DMS153 (cell line): Measurements from ENCODE around the gene STK11.
A peak's percentile ranks its signal among the peaks of the same experiment; 100 is the strongest.

Experiments
- DNase-seq: peaks from one replicate; lab custom pipeline; 2025; lab: John Stamatoyannopoulos, UW

STK11 gene

DNA sequence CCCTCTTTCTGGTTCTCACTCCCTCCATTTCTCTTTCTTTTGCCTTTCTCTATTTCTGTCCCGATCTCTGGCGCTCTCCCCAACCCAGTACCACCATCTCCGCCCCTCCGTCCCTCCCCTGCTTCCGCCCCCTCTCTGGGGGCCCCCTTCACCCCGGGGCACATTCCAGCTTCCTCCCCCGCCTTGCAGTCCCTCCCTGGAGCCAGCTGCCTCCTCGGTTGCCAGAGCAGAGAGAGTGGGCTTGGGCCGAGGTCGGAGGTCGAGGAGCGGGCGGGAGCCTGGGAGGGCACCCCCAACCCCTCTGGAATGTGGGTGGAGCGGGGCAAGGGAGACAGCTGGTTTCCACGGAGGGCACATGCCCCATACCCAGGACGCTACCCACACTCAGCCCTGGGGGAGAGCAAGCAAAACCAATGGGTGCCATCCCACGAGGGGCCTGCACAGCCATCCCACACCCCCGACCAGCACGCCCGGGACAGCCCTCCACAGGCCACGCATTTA, 57.1 kb downstream of the STK11 start:
- no peak for DNase-seq

- DNase-seq, result no peak
Measured at GRCh38 chr19:1263188-1263587, 57.6 kb downstream of the STK11 start.

- no peak for DNase-seq
Measured at GRCh38 chr19:1264801-1265614, 59.4 kb downstream of the STK11 start.

DNA sequence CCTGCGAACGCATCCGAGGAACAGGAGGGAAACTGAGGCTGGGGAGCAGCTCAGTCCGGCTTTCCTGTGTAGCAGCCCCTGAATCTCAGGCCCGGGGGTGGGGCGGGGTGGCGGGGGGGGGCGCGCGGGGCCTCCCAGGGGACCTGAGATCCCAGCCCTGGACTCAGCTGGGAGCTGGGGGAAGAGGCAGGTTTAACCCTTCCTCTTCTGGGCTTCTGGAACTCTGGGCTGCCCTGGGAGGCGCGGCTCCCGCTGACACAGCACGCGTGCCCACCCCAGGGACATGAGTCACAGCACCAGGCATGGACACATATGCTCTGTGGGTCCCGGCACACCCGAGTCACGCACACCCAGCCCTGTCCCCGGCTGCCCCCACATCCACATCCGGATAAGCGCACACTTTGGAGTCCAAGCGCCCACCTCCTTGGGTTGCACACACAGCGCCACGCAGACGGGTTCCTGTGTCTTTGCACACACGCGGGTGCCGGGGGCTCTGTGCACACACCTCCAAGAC, 60.1 kb downstream of the STK11 start:
- DNase-seq, result no peak

GRCh38 chr19:1266129-1266915, 60.7 kb downstream of the STK11 start:
- no peak for DNase-seq

DNA sequence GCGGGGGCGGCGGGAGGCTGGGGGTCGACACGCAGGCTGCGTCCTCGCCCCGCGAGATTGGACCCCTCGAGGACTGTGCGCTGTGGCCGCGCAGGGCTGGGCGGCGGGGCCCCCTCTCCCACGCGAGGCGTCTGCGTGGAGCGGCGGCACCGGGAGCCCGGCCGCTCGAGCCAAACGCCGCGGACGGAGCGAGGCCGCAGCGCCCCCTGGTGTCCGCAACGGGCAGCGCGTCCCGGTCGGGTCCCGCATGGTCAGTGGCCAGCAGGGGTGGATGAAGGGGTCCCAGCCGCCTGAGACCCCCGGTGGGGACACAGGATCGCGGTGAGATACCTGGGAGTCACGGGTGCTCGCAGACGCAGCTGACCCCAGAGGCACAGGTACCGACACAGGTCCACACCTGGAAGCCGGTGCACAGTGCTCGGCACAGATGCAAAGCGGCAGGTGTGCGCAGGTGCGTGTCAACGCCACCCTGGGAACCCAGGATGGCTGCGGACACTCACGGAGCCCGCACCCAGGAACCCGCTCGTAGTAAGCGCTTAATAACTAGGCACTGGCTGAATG, 61.4 kb downstream of the STK11 start:
- DNase-seq, result no peak

DNA sequence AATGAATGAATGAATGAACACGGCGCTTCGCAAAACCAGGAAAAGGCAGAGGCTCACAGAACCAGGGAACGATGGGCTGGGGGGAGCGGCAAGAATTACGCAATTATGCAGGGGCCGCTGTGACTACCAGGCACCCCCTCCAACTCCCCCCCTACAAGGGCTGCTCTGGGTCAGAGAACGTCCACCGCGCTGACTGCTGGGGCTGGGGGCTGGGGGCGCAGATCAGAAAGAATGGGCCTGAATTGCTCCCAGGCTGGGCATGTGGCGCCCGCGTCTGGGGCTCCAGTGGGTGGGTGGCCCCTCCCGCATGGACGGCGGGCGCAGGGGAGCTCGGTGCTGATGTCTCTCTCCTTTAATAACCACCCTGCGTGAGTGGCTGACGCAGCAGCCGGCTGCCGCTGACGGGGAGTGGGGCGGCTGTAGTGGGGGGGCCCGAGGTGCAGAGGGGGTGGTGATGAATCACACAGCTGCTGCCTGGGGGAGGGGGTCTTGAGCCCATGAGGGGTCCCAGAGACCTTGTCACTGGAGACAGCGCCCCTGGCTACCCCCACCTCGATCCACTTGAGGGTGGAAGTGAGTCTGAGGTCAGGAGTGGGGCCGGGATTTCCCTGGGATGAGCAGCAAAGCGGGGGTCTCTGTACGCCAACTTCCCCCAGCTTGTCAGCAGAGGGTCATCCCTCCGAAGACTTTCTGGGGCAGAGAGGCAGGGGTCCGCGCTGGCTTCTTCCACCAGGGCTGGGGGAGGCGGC, 62.1 kb downstream of the STK11 start:
- DNase-seq, result no peak

- no peak for DNase-seq
Measured at GRCh38 chr19:1268226-1269064, 62.9 kb downstream of the STK11 start.

GRCh38 chr19:1269065-1269477, 63.5 kb downstream of the STK11 start, which contains the start of gene CIRBP:
CIRBP (plus strand) TSS chr19:1269332; CDS start chr19:1270934, 1,602 bp downstream.
- DNase-seq, result peak; percentile 90

- peak; percentile 41 for DNase-seq
Measured at GRCh38 chr19:1269478-1270212, 64.1 kb downstream of the STK11 start.

- no peak for DNase-seq
Measured at GRCh38 chr19:1270213-1270853, 64.8 kb downstream of the STK11 start.

GRCh38 chr19:1270854-1271527, 65.4 kb downstream of the STK11 start:
- no peak for DNase-seq

- DNase-seq, result no peak
Measured at GRCh38 chr19:1271528-1272422, 66.2 kb downstream of the STK11 start.

- no peak for DNase-seq
Measured at GRCh38 chr19:1272423-1273262, 67.1 kb downstream of the STK11 start.

DNA sequence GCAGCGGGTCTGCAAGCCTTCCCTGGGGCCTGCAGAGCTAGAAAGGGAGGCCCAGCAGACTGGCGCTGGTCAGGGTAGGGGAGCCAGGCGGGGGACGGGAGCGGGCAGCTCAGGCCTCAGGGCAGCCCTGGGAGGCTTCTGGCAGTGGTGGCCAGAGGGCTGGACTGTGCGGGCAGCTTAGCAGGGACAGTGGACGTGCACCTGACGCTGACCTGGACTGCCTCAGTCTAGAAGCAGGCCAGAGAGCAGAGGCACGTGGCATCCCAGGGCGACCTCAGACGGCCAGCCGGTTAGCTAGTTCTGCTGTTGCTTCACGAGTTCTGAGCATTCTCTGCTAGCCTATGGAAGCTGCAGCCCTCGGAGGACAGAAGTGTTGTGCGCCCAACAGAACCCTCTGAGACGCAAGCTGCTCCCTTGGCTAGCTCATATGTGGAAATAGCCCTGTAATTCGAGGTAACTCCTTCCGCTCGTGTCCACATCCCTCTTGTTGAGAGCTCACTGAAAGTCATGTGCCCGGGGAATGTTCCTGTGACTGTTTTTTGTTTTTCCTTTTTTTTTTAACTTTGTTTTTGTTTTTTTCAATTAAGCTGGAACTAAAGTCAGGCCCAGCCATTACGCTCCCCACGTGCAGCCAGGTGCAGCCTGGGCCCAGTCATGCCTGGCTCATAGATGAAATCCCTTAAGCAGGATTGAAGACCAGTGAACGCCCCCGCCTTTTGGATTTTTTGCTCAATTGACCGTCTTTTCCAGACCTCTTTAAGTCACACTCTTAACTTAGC, 67.9 kb downstream of the STK11 start:
- DNase-seq, result no peak
